ENCODE results near the gene NAALADL2.

NAALADL2 gene

DNA sequence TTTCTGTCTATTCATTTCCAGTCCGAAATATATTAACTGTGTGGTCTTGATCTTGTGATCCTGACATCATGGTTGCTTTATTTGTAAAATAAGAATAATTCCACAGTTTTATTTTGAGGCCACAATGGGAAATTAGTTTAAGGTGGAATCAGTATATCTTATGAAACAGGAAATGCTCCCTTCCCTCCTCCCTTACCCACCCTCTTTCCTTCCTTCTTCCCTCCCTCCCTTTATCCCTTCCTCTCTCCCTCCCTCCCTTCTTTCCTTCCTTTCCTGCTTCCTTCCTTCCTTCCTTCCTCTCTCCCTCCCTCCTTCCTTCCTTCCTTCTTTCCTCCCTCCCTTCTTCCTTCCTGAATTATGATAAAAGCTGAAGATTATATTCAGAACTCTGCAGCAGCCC lies 452.3 kb downstream of the NAALADL2 start:
- TF ChIP-seq CREB1 (IDR thresholded peaks at IDR 0.05; ENCODE audit: low read depth) (no peak), TEAD4 (IDR thresholded peaks at IDR 0.05) (no peak), FOXM1 (IDR thresholded peaks at IDR 0.05; ENCODE audit: borderline replicate concordance, low read depth) (no peak), NFIC (IDR thresholded peaks at IDR 0.05) (no peak), EGR1 (IDR thresholded peaks at IDR 0.05) (no peak), CEBPB (IDR thresholded peaks at IDR 0.05) (no peak), TAF1 (IDR thresholded peaks at IDR 0.05; ENCODE audit: low read depth) (no peak)
- TF ChIP-seq, protein P1, sequence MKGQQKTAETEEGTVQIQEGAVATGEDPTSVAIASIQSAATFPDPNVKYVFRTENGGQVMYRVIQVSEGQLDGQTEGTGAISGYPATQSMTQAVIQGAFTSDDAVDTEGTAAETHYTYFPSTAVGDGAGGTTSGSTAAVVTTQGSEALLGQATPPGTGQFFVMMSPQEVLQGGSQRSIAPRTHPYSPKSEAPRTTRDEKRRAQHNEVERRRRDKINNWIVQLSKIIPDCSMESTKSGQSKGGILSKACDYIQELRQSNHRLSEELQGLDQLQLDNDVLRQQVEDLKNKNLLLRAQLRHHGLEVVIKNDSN (IDR thresholded peaks at IDR 0.05): no peak
- TF ChIP-seq, protein P2, sequence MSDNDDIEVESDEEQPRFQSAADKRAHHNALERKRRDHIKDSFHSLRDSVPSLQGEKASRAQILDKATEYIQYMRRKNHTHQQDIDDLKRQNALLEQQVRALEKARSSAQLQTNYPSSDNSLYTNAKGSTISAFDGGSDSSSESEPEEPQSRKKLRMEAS (IDR thresholded peaks at IDR 0.05): no peak

DNA sequence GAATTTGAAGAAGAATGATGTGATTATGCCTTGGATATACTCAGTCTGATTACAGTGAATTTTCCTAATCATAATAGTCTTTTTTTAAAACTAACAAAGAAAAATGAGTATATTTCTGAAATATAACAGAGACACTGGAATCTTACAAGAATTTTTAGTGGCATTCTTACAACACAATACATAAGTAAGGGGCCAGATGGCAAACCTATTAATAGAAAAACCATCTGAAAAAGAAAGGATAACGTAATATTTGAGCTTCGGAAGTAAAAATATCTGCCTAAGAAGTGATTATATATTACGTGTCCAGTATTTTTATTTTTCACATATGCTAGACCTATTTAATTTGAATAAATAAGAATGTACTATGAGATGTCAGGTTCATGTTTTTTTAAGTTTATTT lies 452.8 kb downstream of the NAALADL2 start:
- TF ChIP-seq CREB1 (IDR thresholded peaks at IDR 0.05; ENCODE audit: low read depth) (no peak), EP300 (IDR thresholded peaks at IDR 0.05; ENCODE audit: borderline replicate concordance) (no peak), TCF12 (IDR thresholded peaks at IDR 0.05; ENCODE audit: low read depth) (no peak), YY1 (IDR thresholded peaks at IDR 0.05; ENCODE audit: low read depth) (no peak), FOXM1 (IDR thresholded peaks at IDR 0.05; ENCODE audit: borderline replicate concordance, low read depth) (no peak), ZBTB7A (IDR thresholded peaks at IDR 0.05; ENCODE audit: low read depth) (no peak), EGR1 (IDR thresholded peaks at IDR 0.05) (no peak), TAF1 (IDR thresholded peaks at IDR 0.05; ENCODE audit: low read depth) (no peak), TEAD4 (IDR thresholded peaks at IDR 0.05) (no peak), CEBPB (IDR thresholded peaks at IDR 0.05) (no peak), NFIC (IDR thresholded peaks at IDR 0.05) (no peak), RAD21 (IDR thresholded peaks at IDR 0.05; ENCODE audit: low read depth) (no peak)
- TF ChIP-seq, protein P2 (IDR thresholded peaks at IDR 0.05): no peak
- TF ChIP-seq, protein P3, sequence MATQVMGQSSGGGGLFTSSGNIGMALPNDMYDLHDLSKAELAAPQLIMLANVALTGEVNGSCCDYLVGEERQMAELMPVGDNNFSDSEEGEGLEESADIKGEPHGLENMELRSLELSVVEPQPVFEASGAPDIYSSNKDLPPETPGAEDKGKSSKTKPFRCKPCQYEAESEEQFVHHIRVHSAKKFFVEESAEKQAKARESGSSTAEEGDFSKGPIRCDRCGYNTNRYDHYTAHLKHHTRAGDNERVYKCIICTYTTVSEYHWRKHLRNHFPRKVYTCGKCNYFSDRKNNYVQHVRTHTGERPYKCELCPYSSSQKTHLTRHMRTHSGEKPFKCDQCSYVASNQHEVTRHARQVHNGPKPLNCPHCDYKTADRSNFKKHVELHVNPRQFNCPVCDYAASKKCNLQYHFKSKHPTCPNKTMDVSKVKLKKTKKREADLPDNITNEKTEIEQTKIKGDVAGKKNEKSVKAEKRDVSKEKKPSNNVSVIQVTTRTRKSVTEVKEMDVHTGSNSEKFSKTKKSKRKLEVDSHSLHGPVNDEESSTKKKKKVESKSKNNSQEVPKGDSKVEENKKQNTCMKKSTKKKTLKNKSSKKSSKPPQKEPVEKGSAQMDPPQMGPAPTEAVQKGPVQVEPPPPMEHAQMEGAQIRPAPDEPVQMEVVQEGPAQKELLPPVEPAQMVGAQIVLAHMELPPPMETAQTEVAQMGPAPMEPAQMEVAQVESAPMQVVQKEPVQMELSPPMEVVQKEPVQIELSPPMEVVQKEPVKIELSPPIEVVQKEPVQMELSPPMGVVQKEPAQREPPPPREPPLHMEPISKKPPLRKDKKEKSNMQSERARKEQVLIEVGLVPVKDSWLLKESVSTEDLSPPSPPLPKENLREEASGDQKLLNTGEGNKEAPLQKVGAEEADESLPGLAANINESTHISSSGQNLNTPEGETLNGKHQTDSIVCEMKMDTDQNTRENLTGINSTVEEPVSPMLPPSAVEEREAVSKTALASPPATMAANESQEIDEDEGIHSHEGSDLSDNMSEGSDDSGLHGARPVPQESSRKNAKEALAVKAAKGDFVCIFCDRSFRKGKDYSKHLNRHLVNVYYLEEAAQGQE (IDR thresholded peaks at IDR 0.05; ENCODE audit: low read depth): no peak
- TF ChIP-seq, protein P1 (IDR thresholded peaks at IDR 0.05): no peak

DNA sequence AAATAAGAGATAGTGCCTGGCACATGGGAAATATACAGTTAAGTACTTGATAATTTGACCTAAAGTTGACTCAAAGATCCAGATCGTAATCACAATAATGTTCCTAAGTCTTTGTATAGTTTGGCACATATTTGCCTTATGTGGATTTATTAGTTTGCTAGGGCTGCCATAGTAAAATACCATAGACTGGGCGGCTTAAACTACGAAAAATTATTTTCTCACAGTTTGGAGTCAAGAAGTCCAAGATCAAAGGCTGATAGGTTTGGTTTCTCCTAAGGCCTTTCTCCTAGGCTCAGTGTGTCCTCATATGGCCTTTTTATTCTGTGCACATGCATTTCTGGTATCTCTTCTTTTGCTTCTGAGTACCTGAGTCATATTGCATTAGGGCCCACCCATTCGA lies 453.7 kb downstream of the NAALADL2 start:
- TF ChIP-seq YY1 (IDR thresholded peaks at IDR 0.05; ENCODE audit: low read depth) (no peak), FOXM1 (IDR thresholded peaks at IDR 0.05; ENCODE audit: borderline replicate concordance, low read depth) (no peak), CEBPB (IDR thresholded peaks at IDR 0.05) (no peak), RAD21 (IDR thresholded peaks at IDR 0.05; ENCODE audit: low read depth) (no peak), TEAD4 (IDR thresholded peaks at IDR 0.05) (no peak), EGR1 (IDR thresholded peaks at IDR 0.05) (no peak), TCF12 (IDR thresholded peaks at IDR 0.05; ENCODE audit: low read depth) (no peak), EP300 (IDR thresholded peaks at IDR 0.05; ENCODE audit: borderline replicate concordance) (no peak), ZBTB7A (IDR thresholded peaks at IDR 0.05; ENCODE audit: low read depth) (no peak), CREB1 (IDR thresholded peaks at IDR 0.05; ENCODE audit: low read depth) (no peak), TAF1 (IDR thresholded peaks at IDR 0.05; ENCODE audit: low read depth) (no peak), NFIC (IDR thresholded peaks at IDR 0.05) (no peak)
- TF ChIP-seq, protein P3 (IDR thresholded peaks at IDR 0.05; ENCODE audit: low read depth): no peak
- TF ChIP-seq, protein P2 (IDR thresholded peaks at IDR 0.05): no peak
- TF ChIP-seq, protein P1 (IDR thresholded peaks at IDR 0.05): no peak

DNA sequence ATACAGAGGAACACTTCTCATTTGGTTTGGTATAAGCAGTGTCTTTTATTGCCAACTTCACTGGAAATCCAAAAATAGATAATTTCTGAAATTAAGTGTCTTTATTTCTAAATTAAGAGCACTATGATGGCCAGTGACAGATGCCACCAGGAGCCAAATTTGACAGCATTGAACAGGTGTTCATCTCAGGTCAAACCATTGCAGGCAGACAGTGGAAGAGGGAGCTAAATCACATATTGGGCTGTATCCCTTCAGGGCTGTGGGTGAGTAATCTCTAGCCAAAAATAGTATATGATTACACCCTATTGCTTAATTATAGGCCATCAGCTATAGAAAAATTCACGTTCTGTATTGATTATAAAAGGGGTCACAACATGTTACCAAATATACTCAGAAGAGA lies 457.7 kb downstream of the NAALADL2 start:
- TF ChIP-seq, protein P3 (IDR thresholded peaks at IDR 0.05; ENCODE audit: low read depth): no peak
- TF ChIP-seq EGR1 (IDR thresholded peaks at IDR 0.05) (no peak), TCF12 (IDR thresholded peaks at IDR 0.05; ENCODE audit: low read depth) (no peak), CREB1 (IDR thresholded peaks at IDR 0.05; ENCODE audit: low read depth) (no peak), FOXM1 (IDR thresholded peaks at IDR 0.05; ENCODE audit: borderline replicate concordance, low read depth) (no peak), CEBPB (IDR thresholded peaks at IDR 0.05) (no peak), TAF1 (IDR thresholded peaks at IDR 0.05; ENCODE audit: low read depth) (no peak), NFIC (IDR thresholded peaks at IDR 0.05) (no peak), ZBTB7A (IDR thresholded peaks at IDR 0.05; ENCODE audit: low read depth) (no peak), TEAD4 (IDR thresholded peaks at IDR 0.05) (no peak), YY1 (IDR thresholded peaks at IDR 0.05; ENCODE audit: low read depth) (no peak), EP300 (IDR thresholded peaks at IDR 0.05; ENCODE audit: borderline replicate concordance) (no peak), RAD21 (IDR thresholded peaks at IDR 0.05; ENCODE audit: low read depth) (no peak)
- TF ChIP-seq, protein P2 (IDR thresholded peaks at IDR 0.05): no peak
- TF ChIP-seq, protein P1 (IDR thresholded peaks at IDR 0.05): no peak
